Activated T-helper 1 cell treated with Interleukin-2 at 50 U/mL for 16 hours (primary cell): Measurements from ENCODE around the gene LRIT3.
"Not testable (repeated sequence)": the region's sequence is repeated elsewhere in the genome, so short reads cannot be mapped to it uniquely, and the experiment has no call there.

Source experiments
- DNase-seq: peaks from one replicate; pipeline ENCODE4 v3.0.0-alpha.2; 2020; ENCODE audit warnings: low read depth

LRIT3 gene

GRCh38 chr4:109848501-109848900 is 594 bp downstream of the LRIT3 start:
- DNase-seq, result no peak

- DNase-seq, result no peak
These were observed 2.7 kb downstream of the LRIT3 start for GRCh38 chr4:109850601-109851000.

GRCh38 chr4:109859426-109860300 is 11.8 kb downstream of the LRIT3 start:
- DNase-seq, result not testable (repeated sequence)

- no peak for DNase-seq
These were observed 13.4 kb downstream of the LRIT3 start for GRCh38 chr4:109861271-109861670.

- DNase-seq, result no peak
These were observed 14.1 kb downstream of the LRIT3 start for GRCh38 chr4:109861916-109862511.

- no peak for DNase-seq
These were observed 16.2 kb downstream of the LRIT3 start for GRCh38 chr4:109864134-109864533.

- no peak for DNase-seq
These were observed 22.2 kb downstream of the LRIT3 start for GRCh38 chr4:109870061-109870460.

GRCh38 chr4:109872065-109872464 is 24.2 kb downstream of the LRIT3 start:
- no peak for DNase-seq

GRCh38 chr4:109872950-109873656 is 25.2 kb downstream of the LRIT3 start:
- DNase-seq, result no peak

- DNase-seq, result no peak
These were observed 26.0 kb downstream of the LRIT3 start for GRCh38 chr4:109873791-109874514.

- DNase-seq, result no peak
These were observed 27.2 kb downstream of the LRIT3 start for GRCh38 chr4:109875106-109875505.

- not testable (repeated sequence) for DNase-seq
These were observed 27.6 kb downstream of the LRIT3 start for GRCh38 chr4:109875553-109875952.

GRCh38 chr4:109876634-109877265 is 28.8 kb downstream of the LRIT3 start:
- no peak for DNase-seq

- DNase-seq, result no peak
These were observed 29.5 kb downstream of the LRIT3 start for GRCh38 chr4:109877400-109877799.

GRCh38 chr4:109878355-109878754 is 30.4 kb downstream of the LRIT3 start:
- DNase-seq, result no peak

- DNase-seq, result no peak
These were observed 31.2 kb downstream of the LRIT3 start for GRCh38 chr4:109879081-109879480.

- no peak for DNase-seq
These were observed 31.9 kb downstream of the LRIT3 start for GRCh38 chr4:109879636-109880314.

GRCh38 chr4:109886303-109886702 is 38.4 kb downstream of the LRIT3 start:
- DNase-seq, result no peak

- DNase-seq, result no peak
These were observed 39.2 kb downstream of the LRIT3 start for GRCh38 chr4:109887071-109887470.

- no peak for DNase-seq
These were observed 42.2 kb downstream of the LRIT3 start for GRCh38 chr4:109890076-109890475.
